ENCODE results near the gene SDK2.

Gene SDK2

GRCh38 chr17:73342541-73343167, 301.6 kb downstream of the SDK2 start:
- Histone ChIP-seq H2AFZ (ENCODE audit: low read length) (no peak overlapping the region), H3K27ac (ENCODE audit: low read length) (no peak overlapping the region), H3F3A (ENCODE audit: insufficient read depth, low read length) (no peaks in the 10 kb centered on the region), H3K27me3 (replicated peaks; ENCODE audit: insufficient read depth, low read length) (peaks cover 11% of the 10 kb centered on the region; the same call in 1 of the 2 replicates), H3K4me1 (ENCODE audit: low read length) (no peaks in the 10 kb centered on the region), H3K9me2 (replicated peaks; ENCODE audit: insufficient read depth, low read length) (no peaks in the 10 kb centered on the region), H3K9ac (ENCODE audit: low read length) (no peak overlapping the region), H3K4me2 (ENCODE audit: low read depth, low read length) (no peak overlapping the region), H3K36me3 (replicated peaks; ENCODE audit: insufficient read depth, low read length) (no peaks in the 10 kb centered on the region), H3K4me3 (ENCODE audit: low read length) (no peak overlapping the region), H3K9me3 (replicated peaks; ENCODE audit: insufficient read depth, low read length) (no peaks in the 10 kb centered on the region), H4K20me1 (ENCODE audit: insufficient read depth, low read length) (no peaks in the 10 kb centered on the region), H3K79me2 (ENCODE audit: low read length) (no peaks in the 10 kb centered on the region)
- no peak for DNase-seq
- TF ChIP-seq CTCF (IDR thresholded peaks at IDR 0.05; ENCODE audit: low read length) = no peak
- TF ChIP-seq EZH2 (optimal IDR thresholded peaks at IDR 0.05; ENCODE audit: low read depth, low read length) = no peak
- TF ChIP-seq EZH2phosphoT487 (IDR thresholded peaks at IDR 0.05; ENCODE audit: low read length) = no peak

- Histone ChIP-seq H3K4me3 (ENCODE audit: low read length) (no peak overlapping the region), H2AFZ (ENCODE audit: low read length) (no peak overlapping the region), H3K9ac (ENCODE audit: low read length) (no peak overlapping the region), H3K4me1 (ENCODE audit: low read length) (no peaks in the 10 kb centered on the region), H3K4me2 (ENCODE audit: low read depth, low read length) (no peak overlapping the region), H3K27ac (ENCODE audit: low read length) (no peak overlapping the region), H3K36me3 (replicated peaks; ENCODE audit: insufficient read depth, low read length) (no peaks in the 10 kb centered on the region), H3K79me2 (ENCODE audit: low read length) (no peaks in the 10 kb centered on the region), H3K27me3 (replicated peaks; ENCODE audit: insufficient read depth, low read length) (peaks cover 11% of the 10 kb centered on the region; the same call in 1 of the 2 replicates), H3K9me3 (replicated peaks; ENCODE audit: insufficient read depth, low read length) (no peaks in the 10 kb centered on the region), H3K9me2 (replicated peaks; ENCODE audit: insufficient read depth, low read length) (no peaks in the 10 kb centered on the region), H3F3A (ENCODE audit: insufficient read depth, low read length) (no peaks in the 10 kb centered on the region), H4K20me1 (ENCODE audit: insufficient read depth, low read length) (no peaks in the 10 kb centered on the region)
- TF ChIP-seq CTCF (IDR thresholded peaks at IDR 0.05; ENCODE audit: low read length) = no peak
- no peak for TF ChIP-seq EZH2 (optimal IDR thresholded peaks at IDR 0.05; ENCODE audit: low read depth, low read length)
- TF ChIP-seq EZH2phosphoT487 (IDR thresholded peaks at IDR 0.05; ENCODE audit: low read length) = no peak
- DNase-seq = no peak
Observed at GRCh38 chr17:73342050-73342522, 302.2 kb downstream of the SDK2 start.

- no peak overlapping the region for H3K9ac ChIP-seq (ENCODE audit: low read length)
- H4K20me1 ChIP-seq (ENCODE audit: insufficient read depth, low read length) = no peaks in the 10 kb centered on the region
- DNase-seq = no peak
- no peak overlapping the region for H3K4me3 ChIP-seq (ENCODE audit: low read length)
- H3K27ac ChIP-seq (ENCODE audit: low read length) = no peak overlapping the region
- H3K9me2 ChIP-seq (replicated peaks; ENCODE audit: insufficient read depth, low read length) = no peaks in the 10 kb centered on the region
- TF ChIP-seq EZH2 (optimal IDR thresholded peaks at IDR 0.05; ENCODE audit: low read depth, low read length) (no peak), EZH2phosphoT487 (IDR thresholded peaks at IDR 0.05; ENCODE audit: low read length) (no peak), CTCF (IDR thresholded peaks at IDR 0.05; ENCODE audit: low read length) (no peak)
- no peaks in the 10 kb centered on the region for H3K9me3 ChIP-seq (replicated peaks; ENCODE audit: insufficient read depth, low read length)
- no peak overlapping the region for H3K4me2 ChIP-seq (ENCODE audit: low read depth, low read length)
- no peak overlapping the region for H2AFZ ChIP-seq (ENCODE audit: low read length)
- no peaks in the 10 kb centered on the region for H3K36me3 ChIP-seq (replicated peaks; ENCODE audit: insufficient read depth, low read length)
- H3F3A ChIP-seq (ENCODE audit: insufficient read depth, low read length) = no peaks in the 10 kb centered on the region
- peaks cover 11% of the 10 kb centered on the region for H3K27me3 ChIP-seq (replicated peaks; ENCODE audit: insufficient read depth, low read length)
- no peaks in the 10 kb centered on the region for H3K79me2 ChIP-seq (ENCODE audit: low read length)
- H3K4me1 ChIP-seq (ENCODE audit: low read length) = no peaks in the 10 kb centered on the region
Observed at GRCh38 chr17:73341350-73342049, 302.7 kb downstream of the SDK2 start.

Data from MM.1S (cell line).